HG02840 (cell line): Measurements from ENCODE around the gene RPN2.

Experiments used
- ATAC-seq: cut with Tn5 transposase; IDR thresholded peaks from one replicate; pipeline ENCODE4 v1.9.1; 2021; ENCODE audit warnings: mild to moderate bottlenecking, moderate library complexity, moderate number of reproducible peaks; ENCODE audit not compliant: unreplicated experiment, low FRiP score

RPN2 gene

GRCh38 chr20:37261714-37262113 is 82.6 kb downstream of the RPN2 start, which contains the start of gene GHRH:
Gene GHRH, minus strand, starts transcription at chr20:37261814. Its CDS starts 4,925 bp downstream, at chr20:37256889.
- no peak for ATAC-seq

GRCh38 chr20:37262505-37262904 is 83.4 kb downstream of the RPN2 start:
- ATAC-seq: no peak

GRCh38 chr20:37263686-37264085 is 84.6 kb downstream of the RPN2 start:
- ATAC-seq: no peak

GRCh38 chr20:37265152-37265551 is 86.0 kb downstream of the RPN2 start:
- ATAC-seq: no peak

- ATAC-seq: no peak
These were observed 88.0 kb downstream of the RPN2 start for GRCh38 chr20:37266940-37267666.

GRCh38 chr20:37267667-37268313 is 88.7 kb downstream of the RPN2 start:
- ATAC-seq: no peak

- no peak for ATAC-seq
These were observed 91.7 kb downstream of the RPN2 start for GRCh38 chr20:37270576-37271420.

GRCh38 chr20:37271421-37271768 is 92.3 kb downstream of the RPN2 start:
- no peak for ATAC-seq

- no peak for ATAC-seq
These were observed 94.9 kb downstream of the RPN2 start for GRCh38 chr20:37273988-37274387.

- ATAC-seq: no peak
These were observed 95.9 kb downstream of the RPN2 start for GRCh38 chr20:37274851-37275524.

- no peak for ATAC-seq
These were observed 97.5 kb downstream of the RPN2 start for GRCh38 chr20:37276494-37277252.

- no peak for ATAC-seq
These were observed 98.1 kb downstream of the RPN2 start for GRCh38 chr20:37277253-37277593.

GRCh38 chr20:37278966-37279590 is 99.9 kb downstream of the RPN2 start:
- ATAC-seq: no peak

- ATAC-seq: no peak
These were observed 100.7 kb downstream of the RPN2 start for GRCh38 chr20:37279820-37280219.

GRCh38 chr20:37280403-37280802 is 101.3 kb downstream of the RPN2 start:
- ATAC-seq: no peak

- no peak for ATAC-seq
These were observed 103.4 kb downstream of the RPN2 start for GRCh38 chr20:37282556-37282955.

GRCh38 chr20:37283530-37284195 is 104.5 kb downstream of the RPN2 start:
- no peak for ATAC-seq

GRCh38 chr20:37284691-37285161 is 105.6 kb downstream of the RPN2 start:
- no peak for ATAC-seq
